GM21576 (cell line): ENCODE data around the gene SATB2.

ENCODE experiments used
- ATAC-seq: cut with Tn5 transposase; IDR thresholded peaks from one replicate; pipeline ENCODE4 v1.9.1; 2021; ENCODE audit warnings: mild to moderate bottlenecking, moderate library complexity; ENCODE audit not compliant: unreplicated experiment

The SATB2 gene

GRCh38 chr2:199409759-199410529 is 47.8 kb downstream of the SATB2 start:
- no peak for ATAC-seq

- no peak for ATAC-seq
Observed at GRCh38 chr2:199407421-199407820, 50.3 kb downstream of the SATB2 start.

- ATAC-seq, result no peak
Observed at GRCh38 chr2:199405241-199405640, 52.5 kb downstream of the SATB2 start.

GRCh38 chr2:199404841-199405240 is 52.9 kb downstream of the SATB2 start:
- no peak for ATAC-seq

GRCh38 chr2:199395311-199395710 is 62.4 kb downstream of the SATB2 start:
- ATAC-seq, result no peak

- ATAC-seq, result no peak
Observed at GRCh38 chr2:199392363-199392762, 65.4 kb downstream of the SATB2 start.

- ATAC-seq, result no peak
Observed at GRCh38 chr2:199388728-199389268, 68.9 kb downstream of the SATB2 start.

GRCh38 chr2:199384043-199384442 is 73.7 kb downstream of the SATB2 start:
- no peak for ATAC-seq

GRCh38 chr2:199383021-199383420 is 74.7 kb downstream of the SATB2 start:
- ATAC-seq, result no peak

GRCh38 chr2:199382091-199382490 is 75.6 kb downstream of the SATB2 start:
- no peak for ATAC-seq

GRCh38 chr2:199381531-199381930 is 76.2 kb downstream of the SATB2 start:
- no peak for ATAC-seq

- ATAC-seq, result no peak
Observed at GRCh38 chr2:199378948-199379650, 78.6 kb downstream of the SATB2 start.

GRCh38 chr2:199370150-199370780 is 87.5 kb downstream of the SATB2 start:
- no peak for ATAC-seq

- ATAC-seq, result no peak
Observed at GRCh38 chr2:199366406-199366805, 91.3 kb downstream of the SATB2 start.

- no peak for ATAC-seq
Observed at GRCh38 chr2:199364153-199364552, 93.6 kb downstream of the SATB2 start.

- ATAC-seq, result no peak
Observed at GRCh38 chr2:199356412-199356811, 101.3 kb downstream of the SATB2 start.

GRCh38 chr2:199348871-199349270 is 108.9 kb downstream of the SATB2 start:
- ATAC-seq, result no peak

GRCh38 chr2:199344012-199344411 is 113.7 kb downstream of the SATB2 start:
- ATAC-seq, result no peak

- no peak for ATAC-seq
Observed at GRCh38 chr2:199342334-199342733, 115.4 kb downstream of the SATB2 start.

GRCh38 chr2:199341123-199341522 is 116.6 kb downstream of the SATB2 start:
- ATAC-seq, result no peak

GRCh38 chr2:199339891-199340605 is 117.7 kb downstream of the SATB2 start:
- no peak for ATAC-seq
